WTC11 (cell line): ENCODE results near the gene CCR1. TPM values are rescaled to one million over a fixed set of nuclear protein-coding genes. Genes with fewer than 3 reads are reported as not detected.

Experiments
- ATAC-seq: fragments of 200-7000 bp; cut with Tn5 transposase; 2 replicates; pipeline ENCODE4 v1.10.0; 2021; ENCODE audit warnings: mild to moderate bottlenecking, moderate library complexity
- CTCF ChIA-PET: fragments of 300-600 bp; sonication (Branson Sonifier 250); formaldehyde crosslinking; loops from one replicate; lab custom pipeline; 2021; ENCODE audit warnings: antibody characterized with exemption; lab: Charles Lee
- POLR2A ChIA-PET: fragments of 350-600 bp; sonication (Branson Sonifier 250); formaldehyde crosslinking; loops from one replicate; lab custom pipeline; 2021; ENCODE audit warnings: antibody characterized with exemption; lab: Charles Lee
- DNase-seq: peaks from one replicate; pipeline ENCODE4 v3.0.0; 2021; ENCODE audit warnings: low spot score
- H3K27ac Mint-ChIP-seq: 2 replicates; pipeline ENCODE4 v1.8.0; 2021; ENCODE audit warnings: mixed read lengths
- H3K27me3 Mint-ChIP-seq: 2 replicates; pipeline ENCODE4 v1.8.0; 2021; ENCODE audit warnings: low read depth, mild to moderate bottlenecking, moderate library complexity, mixed read lengths
- H3K36me3 Mint-ChIP-seq: 2 replicates; pipeline ENCODE4 v1.8.0; 2021; ENCODE audit warnings: mixed read lengths
- H3K4me1 Mint-ChIP-seq: 2 replicates; pipeline ENCODE4 v1.8.0; 2022; ENCODE audit warnings: mixed read lengths
- H3K4me3 Mint-ChIP-seq: 2 replicates; pipeline ENCODE4 v1.8.0; 2021; ENCODE audit warnings: mild to moderate bottlenecking, moderate library complexity, mixed read lengths
- H3K9me3 Mint-ChIP-seq: 2 replicates; pipeline ENCODE4 v1.8.0; 2021; ENCODE audit warnings: mixed read lengths
- ESRRA ChIP-seq: sonication (generic); formaldehyde crosslinking; IDR thresholded peaks from 2 replicates; pipeline ENCODE4 v1.8.1; 2022; ENCODE audit warnings: mild to moderate bottlenecking, missing genetic modification reagents, borderline replicate concordance
- FOXJ3 ChIP-seq: sonication (generic); formaldehyde crosslinking; IDR thresholded peaks from 2 replicates; pipeline ENCODE4 v1.9.0; 2021; ENCODE audit warnings: missing genetic modification reagents, mild to moderate bottlenecking, borderline replicate concordance
- GABPB1 ChIP-seq: sonication (generic); formaldehyde crosslinking; IDR thresholded peaks from 2 replicates; pipeline ENCODE4 v1.8.1; 2023; ENCODE audit warnings: mild to moderate bottlenecking, missing genetic modification reagents
- GTF2I ChIP-seq: fragments of 250-450 bp; sonication (Bioruptor Pico); conservative IDR thresholded peaks from 2 replicates; pipeline ENCODE4 v1.4.0; 2021; ENCODE audit warnings: mild to moderate bottlenecking
- KAT7 ChIP-seq: sonication (generic); formaldehyde crosslinking; IDR thresholded peaks from 2 replicates; pipeline ENCODE4 v1.8.1; 2023; ENCODE audit warnings: missing genetic modification reagents, mild to moderate bottlenecking, borderline replicate concordance
- NR3C1 ChIP-seq: sonication (generic); formaldehyde crosslinking; conservative IDR thresholded peaks from 2 replicates; pipeline ENCODE4 v1.8.1; 2023; ENCODE audit warnings: low read depth, mild to moderate bottlenecking, missing genetic modification reagents
- RELA ChIP-seq: sonication (generic); formaldehyde crosslinking; IDR thresholded peaks from 2 replicates; pipeline ENCODE4 v1.8.1; 2022; ENCODE audit warnings: missing genetic modification reagents, mild to moderate bottlenecking, borderline replicate concordance
- SMAD3 ChIP-seq: sonication (generic); formaldehyde crosslinking; IDR thresholded peaks from 2 replicates; pipeline ENCODE4 v1.8.0; 2022; ENCODE audit warnings: missing genetic modification reagents, mild to moderate bottlenecking, borderline replicate concordance
- ZNF121 ChIP-seq: sonication (generic); formaldehyde crosslinking; IDR thresholded peaks from 2 replicates; pipeline ENCODE4 v1.8.0; 2023; ENCODE audit warnings: missing genetic modification reagents
- ZNF232 ChIP-seq: sonication (generic); formaldehyde crosslinking; IDR thresholded peaks from 2 replicates; pipeline ENCODE4 v1.8.0; 2022; ENCODE audit warnings: mild to moderate bottlenecking, missing genetic modification reagents
- ZNF317 ChIP-seq: sonication (generic); formaldehyde crosslinking; IDR thresholded peaks from 2 replicates; pipeline ENCODE4 v1.8.1; 2023; ENCODE audit warnings: low read depth, mild to moderate bottlenecking, moderate library complexity, missing genetic modification reagents, borderline replicate concordance
- total RNA-seq: library from RNA; stranded (reverse); gene quantifications from 3 replicates; pipeline ENCODE4 v1.2.3, GENCODE V29; 2021
- TF ChIP-seq, protein P1 (sequence below): sonication (generic); formaldehyde crosslinking; IDR thresholded peaks from 2 replicates; pipeline ENCODE4 v1.8.1; 2022; ENCODE audit warnings: low read depth, missing genetic modification reagents, borderline replicate concordance
- TF ChIP-seq, protein P2 (sequence below): sonication (generic); formaldehyde crosslinking; IDR thresholded peaks from 2 replicates; pipeline ENCODE4 v1.8.0; 2023; ENCODE audit warnings: missing genetic modification reagents, mild to moderate bottlenecking, borderline replicate concordance
- TF ChIP-seq, protein P3 (sequence below): sonication (generic); formaldehyde crosslinking; IDR thresholded peaks from 2 replicates; pipeline ENCODE4 v1.8.0; 2022; ENCODE audit warnings: missing genetic modification reagents
- TF ChIP-seq, protein P4 (sequence below): fragments of 200-600 bp; IDR thresholded peaks from 2 replicates; pipeline ENCODE4 v1.8.0; 2022; ENCODE audit warnings: antibody characterized with exemption
- TF ChIP-seq, protein P5 (sequence below): sonication (generic); formaldehyde crosslinking; IDR thresholded peaks from 2 replicates; pipeline ENCODE4 v1.8.0; 2023; ENCODE audit warnings: missing genetic modification reagents
- TF ChIP-seq, protein P6 (sequence below): sonication (generic); formaldehyde crosslinking; IDR thresholded peaks from 2 replicates; pipeline ENCODE4 v1.8.1; 2022; ENCODE audit warnings: low read depth, mild to moderate bottlenecking, moderate library complexity, missing genetic modification reagents, borderline replicate concordance

CCR1 gene
- total RNA-seq, 1 experiment from 2014 or later, result not detected

DNA sequence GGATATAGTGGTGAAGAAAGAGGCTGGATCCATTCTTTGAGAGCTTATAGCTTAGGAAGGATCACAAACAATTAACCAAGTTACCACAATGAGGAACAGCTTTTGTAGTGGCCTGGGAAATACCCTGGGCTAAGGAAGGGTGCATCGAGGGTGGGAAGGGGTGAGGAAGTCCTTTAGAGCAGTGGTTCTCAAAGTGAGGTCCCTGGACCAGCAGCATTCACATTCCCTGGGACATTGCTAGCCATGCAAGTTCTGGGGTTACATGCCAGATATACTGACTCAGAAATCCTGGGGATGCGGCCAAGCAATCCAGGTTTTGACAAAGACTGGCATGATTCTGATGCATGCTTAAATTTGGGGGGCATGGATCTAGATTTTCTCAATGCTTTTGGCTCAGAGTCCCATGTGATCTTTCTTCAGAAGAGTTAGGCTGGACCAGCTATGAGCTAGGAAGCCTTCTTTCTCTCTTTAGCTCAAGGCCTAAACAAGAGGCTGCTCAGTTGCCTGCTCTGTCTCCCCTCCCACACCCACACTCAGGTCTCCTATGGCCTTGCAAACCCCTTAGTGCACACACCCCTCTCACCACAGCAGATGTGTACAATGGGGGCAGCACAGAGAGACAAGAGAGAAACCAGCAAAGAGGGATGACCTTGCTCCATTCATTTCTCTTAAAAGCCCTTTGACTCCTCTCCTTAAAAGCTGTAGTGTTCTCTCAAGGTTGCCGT lies 1.8 kb upstream of the CCR1 start (continued):
- TF ChIP-seq, protein P1, sequence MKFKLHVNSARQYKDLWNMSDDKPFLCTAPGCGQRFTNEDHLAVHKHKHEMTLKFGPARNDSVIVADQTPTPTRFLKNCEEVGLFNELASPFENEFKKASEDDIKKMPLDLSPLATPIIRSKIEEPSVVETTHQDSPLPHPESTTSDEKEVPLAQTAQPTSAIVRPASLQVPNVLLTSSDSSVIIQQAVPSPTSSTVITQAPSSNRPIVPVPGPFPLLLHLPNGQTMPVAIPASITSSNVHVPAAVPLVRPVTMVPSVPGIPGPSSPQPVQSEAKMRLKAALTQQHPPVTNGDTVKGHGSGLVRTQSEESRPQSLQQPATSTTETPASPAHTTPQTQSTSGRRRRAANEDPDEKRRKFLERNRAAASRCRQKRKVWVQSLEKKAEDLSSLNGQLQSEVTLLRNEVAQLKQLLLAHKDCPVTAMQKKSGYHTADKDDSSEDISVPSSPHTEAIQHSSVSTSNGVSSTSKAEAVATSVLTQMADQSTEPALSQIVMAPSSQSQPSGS, result no peak
- TF ChIP-seq, protein P2, sequence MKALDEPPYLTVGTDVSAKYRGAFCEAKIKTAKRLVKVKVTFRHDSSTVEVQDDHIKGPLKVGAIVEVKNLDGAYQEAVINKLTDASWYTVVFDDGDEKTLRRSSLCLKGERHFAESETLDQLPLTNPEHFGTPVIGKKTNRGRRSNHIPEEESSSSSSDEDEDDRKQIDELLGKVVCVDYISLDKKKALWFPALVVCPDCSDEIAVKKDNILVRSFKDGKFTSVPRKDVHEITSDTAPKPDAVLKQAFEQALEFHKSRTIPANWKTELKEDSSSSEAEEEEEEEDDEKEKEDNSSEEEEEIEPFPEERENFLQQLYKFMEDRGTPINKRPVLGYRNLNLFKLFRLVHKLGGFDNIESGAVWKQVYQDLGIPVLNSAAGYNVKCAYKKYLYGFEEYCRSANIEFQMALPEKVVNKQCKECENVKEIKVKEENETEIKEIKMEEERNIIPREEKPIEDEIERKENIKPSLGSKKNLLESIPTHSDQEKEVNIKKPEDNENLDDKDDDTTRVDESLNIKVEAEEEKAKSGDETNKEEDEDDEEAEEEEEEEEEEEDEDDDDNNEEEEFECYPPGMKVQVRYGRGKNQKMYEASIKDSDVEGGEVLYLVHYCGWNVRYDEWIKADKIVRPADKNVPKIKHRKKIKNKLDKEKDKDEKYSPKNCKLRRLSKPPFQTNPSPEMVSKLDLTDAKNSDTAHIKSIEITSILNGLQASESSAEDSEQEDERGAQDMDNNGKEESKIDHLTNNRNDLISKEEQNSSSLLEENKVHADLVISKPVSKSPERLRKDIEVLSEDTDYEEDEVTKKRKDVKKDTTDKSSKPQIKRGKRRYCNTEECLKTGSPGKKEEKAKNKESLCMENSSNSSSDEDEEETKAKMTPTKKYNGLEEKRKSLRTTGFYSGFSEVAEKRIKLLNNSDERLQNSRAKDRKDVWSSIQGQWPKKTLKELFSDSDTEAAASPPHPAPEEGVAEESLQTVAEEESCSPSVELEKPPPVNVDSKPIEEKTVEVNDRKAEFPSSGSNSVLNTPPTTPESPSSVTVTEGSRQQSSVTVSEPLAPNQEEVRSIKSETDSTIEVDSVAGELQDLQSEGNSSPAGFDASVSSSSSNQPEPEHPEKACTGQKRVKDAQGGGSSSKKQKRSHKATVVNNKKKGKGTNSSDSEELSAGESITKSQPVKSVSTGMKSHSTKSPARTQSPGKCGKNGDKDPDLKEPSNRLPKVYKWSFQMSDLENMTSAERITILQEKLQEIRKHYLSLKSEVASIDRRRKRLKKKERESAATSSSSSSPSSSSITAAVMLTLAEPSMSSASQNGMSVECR (CRISPR knock-in tag), result no peak
- TF ChIP-seq, protein P3, sequence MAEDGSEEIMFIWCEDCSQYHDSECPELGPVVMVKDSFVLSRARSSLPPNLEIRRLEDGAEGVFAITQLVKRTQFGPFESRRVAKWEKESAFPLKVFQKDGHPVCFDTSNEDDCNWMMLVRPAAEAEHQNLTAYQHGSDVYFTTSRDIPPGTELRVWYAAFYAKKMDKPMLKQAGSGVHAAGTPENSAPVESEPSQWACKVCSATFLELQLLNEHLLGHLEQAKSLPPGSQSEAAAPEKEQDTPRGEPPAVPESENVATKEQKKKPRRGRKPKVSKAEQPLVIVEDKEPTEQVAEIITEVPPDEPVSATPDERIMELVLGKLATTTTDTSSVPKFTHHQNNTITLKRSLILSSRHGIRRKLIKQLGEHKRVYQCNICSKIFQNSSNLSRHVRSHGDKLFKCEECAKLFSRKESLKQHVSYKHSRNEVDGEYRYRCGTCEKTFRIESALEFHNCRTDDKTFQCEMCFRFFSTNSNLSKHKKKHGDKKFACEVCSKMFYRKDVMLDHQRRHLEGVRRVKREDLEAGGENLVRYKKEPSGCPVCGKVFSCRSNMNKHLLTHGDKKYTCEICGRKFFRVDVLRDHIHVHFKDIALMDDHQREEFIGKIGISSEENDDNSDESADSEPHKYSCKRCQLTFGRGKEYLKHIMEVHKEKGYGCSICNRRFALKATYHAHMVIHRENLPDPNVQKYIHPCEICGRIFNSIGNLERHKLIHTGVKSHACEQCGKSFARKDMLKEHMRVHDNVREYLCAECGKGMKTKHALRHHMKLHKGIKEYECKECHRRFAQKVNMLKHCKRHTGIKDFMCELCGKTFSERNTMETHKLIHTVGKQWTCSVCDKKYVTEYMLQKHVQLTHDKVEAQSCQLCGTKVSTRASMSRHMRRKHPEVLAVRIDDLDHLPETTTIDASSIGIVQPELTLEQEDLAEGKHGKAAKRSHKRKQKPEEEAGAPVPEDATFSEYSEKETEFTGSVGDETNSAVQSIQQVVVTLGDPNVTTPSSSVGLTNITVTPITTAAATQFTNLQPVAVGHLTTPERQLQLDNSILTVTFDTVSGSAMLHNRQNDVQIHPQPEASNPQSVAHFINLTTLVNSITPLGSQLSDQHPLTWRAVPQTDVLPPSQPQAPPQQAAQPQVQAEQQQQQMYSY (CRISPR knock-in tag), result no peak
- TF ChIP-seq, protein P4, sequence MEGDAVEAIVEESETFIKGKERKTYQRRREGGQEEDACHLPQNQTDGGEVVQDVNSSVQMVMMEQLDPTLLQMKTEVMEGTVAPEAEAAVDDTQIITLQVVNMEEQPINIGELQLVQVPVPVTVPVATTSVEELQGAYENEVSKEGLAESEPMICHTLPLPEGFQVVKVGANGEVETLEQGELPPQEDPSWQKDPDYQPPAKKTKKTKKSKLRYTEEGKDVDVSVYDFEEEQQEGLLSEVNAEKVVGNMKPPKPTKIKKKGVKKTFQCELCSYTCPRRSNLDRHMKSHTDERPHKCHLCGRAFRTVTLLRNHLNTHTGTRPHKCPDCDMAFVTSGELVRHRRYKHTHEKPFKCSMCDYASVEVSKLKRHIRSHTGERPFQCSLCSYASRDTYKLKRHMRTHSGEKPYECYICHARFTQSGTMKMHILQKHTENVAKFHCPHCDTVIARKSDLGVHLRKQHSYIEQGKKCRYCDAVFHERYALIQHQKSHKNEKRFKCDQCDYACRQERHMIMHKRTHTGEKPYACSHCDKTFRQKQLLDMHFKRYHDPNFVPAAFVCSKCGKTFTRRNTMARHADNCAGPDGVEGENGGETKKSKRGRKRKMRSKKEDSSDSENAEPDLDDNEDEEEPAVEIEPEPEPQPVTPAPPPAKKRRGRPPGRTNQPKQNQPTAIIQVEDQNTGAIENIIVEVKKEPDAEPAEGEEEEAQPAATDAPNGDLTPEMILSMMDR, result no peak
- TF ChIP-seq ZNF232 (CRISPR knock-in tag) (no peak), KAT7 (CRISPR knock-in tag) (no peak), RELA (CRISPR knock-in tag) (no peak), GTF2I (CRISPR knock-in tag) (no peak), ZNF317 (CRISPR knock-in tag) (no peak), FOXJ3 (CRISPR knock-in tag) (no peak), ZNF121 (CRISPR knock-in tag) (no peak), SMAD3 (CRISPR knock-in tag) (no peak)
- TF ChIP-seq, protein P5, sequence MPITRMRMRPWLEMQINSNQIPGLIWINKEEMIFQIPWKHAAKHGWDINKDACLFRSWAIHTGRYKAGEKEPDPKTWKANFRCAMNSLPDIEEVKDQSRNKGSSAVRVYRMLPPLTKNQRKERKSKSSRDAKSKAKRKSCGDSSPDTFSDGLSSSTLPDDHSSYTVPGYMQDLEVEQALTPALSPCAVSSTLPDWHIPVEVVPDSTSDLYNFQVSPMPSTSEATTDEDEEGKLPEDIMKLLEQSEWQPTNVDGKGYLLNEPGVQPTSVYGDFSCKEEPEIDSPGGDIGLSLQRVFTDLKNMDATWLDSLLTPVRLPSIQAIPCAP (CRISPR knock-in tag), result no peak

DNA sequence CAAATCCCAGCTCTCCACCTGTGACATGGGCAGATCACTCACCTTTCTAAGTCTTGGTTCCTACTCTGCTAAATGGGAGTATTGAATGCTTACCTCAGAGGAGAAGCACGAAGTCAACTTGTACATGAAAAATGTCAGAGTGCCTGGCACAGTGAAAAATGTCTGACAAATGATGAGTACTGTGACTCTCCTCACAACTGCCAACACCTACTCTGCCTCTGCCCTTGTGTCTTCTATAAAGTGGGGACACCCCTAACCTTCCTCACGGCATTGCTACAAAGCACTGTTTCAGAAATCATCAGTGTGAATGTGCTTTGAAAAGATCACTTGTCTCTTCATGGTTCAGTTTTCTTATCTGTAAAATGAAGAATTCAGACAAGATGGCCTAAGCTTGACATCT lies 940 bp upstream of the CCR1 start:
- Mint-ChIP-seq H3K36me3 (no peaks in the 10 kb centered on the region), H3K4me3 (no peak overlapping the region), H3K27ac (no peak overlapping the region), H3K9me3 (no peaks in the 10 kb centered on the region), H3K4me1 (peaks cover 15% of the 10 kb centered on the region), H3K27me3 (no peaks in the 10 kb centered on the region)
- ChIA-PET CTCF (interaction anchor here (0.5 to 3.6 kb wide), 32 partner anchors 10 to 270 kb away, joined by 3 to 36 read pairs (median 5); partner anchors contain the start of gene CCR5), POLR2A (no interaction called here)
- DNase-seq (no peak), ATAC-seq (no peak)
- no peak for TF ChIP-seq ESRRA (CRISPR knock-in tag)
- TF ChIP-seq, protein P6, sequence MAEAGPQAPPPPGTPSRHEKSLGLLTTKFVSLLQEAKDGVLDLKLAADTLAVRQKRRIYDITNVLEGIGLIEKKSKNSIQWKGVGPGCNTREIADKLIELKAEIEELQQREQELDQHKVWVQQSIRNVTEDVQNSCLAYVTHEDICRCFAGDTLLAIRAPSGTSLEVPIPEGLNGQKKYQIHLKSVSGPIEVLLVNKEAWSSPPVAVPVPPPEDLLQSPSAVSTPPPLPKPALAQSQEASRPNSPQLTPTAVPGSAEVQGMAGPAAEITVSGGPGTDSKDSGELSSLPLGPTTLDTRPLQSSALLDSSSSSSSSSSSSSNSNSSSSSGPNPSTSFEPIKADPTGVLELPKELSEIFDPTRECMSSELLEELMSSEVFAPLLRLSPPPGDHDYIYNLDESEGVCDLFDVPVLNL (CRISPR knock-in tag), result no peak
- no peak for TF ChIP-seq GABPB1 (CRISPR knock-in tag)
- no peak for TF ChIP-seq NR3C1
- TF ChIP-seq, protein P2 (CRISPR knock-in tag), result no peak
